K562 (cell line): ENCODE results near the gene FEN1. TPM values are rescaled to one million over a fixed set of nuclear protein-coding genes. Genes with fewer than 3 reads are reported as not detected.

Source experiments
- ATAC-seq: fragments of 200-7000 bp; cut with Tn5 transposase; 3 replicates; pipeline ENCODE4 v1.9.1; 2020; ENCODE audit warnings: moderate library complexity
- BruUV-seq: library from RNA; stranded (reverse); fragments of 400-500 nt; replicated peaks from 2 replicates; lab custom pipeline; 2021; lab: Mats Ljungman, UMichigan
- CTCF ChIA-PET: fragments of 300-600 bp; formaldehyde crosslinking; extraction: SDS; loops from one replicate; lab custom pipeline; 2021; ENCODE audit warnings: low intra/inter-chr PET ratio; lab: Yijun Ruan, JAX
- POLR2A ChIA-PET: fragments of 300-600, 350-650 bp; sonication (Branson Sonifier 250); formaldehyde crosslinking; extraction: SDS; loops from one replicate; lab custom pipeline; 2021; ENCODE audit warnings: antibody characterized with exemption, inconsistent platforms; lab: Yijun Ruan, JAX
- DNase-seq, 4 experiments: peaks; one replicate each; pipeline versions ENCODE4 v3.0.0 to v3.0.0-alpha.2; 2011 to 2018; ENCODE audit warnings: low spot score in 3 of 4, mixed read lengths in 3 of 4; ENCODE audit errors: extremely low read depth in 1 of 4
- FAIRE-seq: peaks from 2 replicates; lab custom pipeline; 2011; peaks lifted over from hg19 to GRCh38; lab: Jason Lieb, UNC
- H2AFZ ChIP-seq: 2 replicates; pipeline ENCODE4 v1.6.0; 2011; ENCODE audit warnings: low read depth, low read length, control low read depth, inconsistent platforms
- H3K27ac ChIP-seq: fragments of 200-600 bp; 3 replicates; pipeline ENCODE4 v1.8.0; 2011; ENCODE audit warnings: low read depth, mild to moderate bottlenecking, control low read depth, inconsistent platforms, low read length, moderate library complexity, mixed read lengths; ENCODE audit errors: extremely low read depth
- H3K27me3 ChIP-seq, 2 experiments: fragments of 300-600 bp in 1 of 2; 2 replicates in 1 of 2; 3 replicates in 1 of 2; pipeline versions ENCODE4 v1.6.0 to v1.8.0; 2011; ENCODE audit warnings: inconsistent platforms in 2 of 2, low read length in 2 of 2, mild to moderate bottlenecking in 1 of 2, mixed read lengths in 1 of 2, moderate library complexity in 1 of 2; ENCODE audit not compliant: control insufficient read depth in 2 of 2, insufficient read depth in 2 of 2
- H3K36me3 ChIP-seq: fragments of 300-600 bp; 3 replicates; pipeline ENCODE4 v1.8.0; 2011; ENCODE audit warnings: mild to moderate bottlenecking, low read length, inconsistent platforms; ENCODE audit not compliant: control insufficient read depth, insufficient read depth
- H3K4me1 ChIP-seq, 2 experiments: fragments of 200-600 bp in 1 of 2; replicated peaks in 1 of 2; 2 replicates in 1 of 2; 3 replicates in 1 of 2; pipeline versions ENCODE4 v1.5.1 to v1.8.0; 2011; ENCODE audit warnings: inconsistent platforms in 2 of 2, low read length in 2 of 2, mild to moderate bottlenecking in 1 of 2, mixed read lengths in 1 of 2, moderate library complexity in 1 of 2; ENCODE audit not compliant: control insufficient read depth in 2 of 2, insufficient read depth in 2 of 2
- H3K4me2 ChIP-seq: 2 replicates; pipeline ENCODE4 v1.6.1; 2011; ENCODE audit warnings: low read length, control low read depth, inconsistent platforms, mixed read lengths; ENCODE audit not compliant: insufficient read depth
- H3K4me3 ChIP-seq: fragments of 200-600 bp; sonication (generic), shearing (Covaris generic); 2 replicates; pipeline ENCODE4 v1.5.1; 2016; ENCODE audit warnings: control low read depth, inconsistent platforms
- H3K79me2 ChIP-seq: fragments of 200-600 bp; 3 replicates; pipeline ENCODE4 v1.8.0; 2011; ENCODE audit warnings: low read length, inconsistent platforms; ENCODE audit not compliant: control insufficient read depth, insufficient read depth
- H3K9ac ChIP-seq, 2 experiments: 2 replicates each; pipeline versions ENCODE4 v1.6.0 to v1.6.1; 2011; ENCODE audit warnings: low read depth in 2 of 2, low read length in 2 of 2, control low read depth in 1 of 2, inconsistent platforms in 1 of 2, mild to moderate bottlenecking in 1 of 2, mixed read lengths in 1 of 2; ENCODE audit not compliant: insufficient read depth in 1 of 2
- H3K9me1 ChIP-seq: one replicate; pipeline ENCODE4 v1.6.0; 2011; ENCODE audit warnings: inconsistent platforms, mild to moderate bottlenecking, low read length, moderate library complexity; ENCODE audit not compliant: control insufficient read depth, insufficient read depth
- H3K9me3 ChIP-seq: replicated peaks from 2 replicates; pipeline ENCODE4 v1.5.1; 2011; ENCODE audit warnings: low read depth, low read length, inconsistent platforms; ENCODE audit not compliant: control insufficient read depth, insufficient read depth
- H4K20me1 ChIP-seq: replicated peaks from 2 replicates; pipeline ENCODE4 v1.6.1; 2011; ENCODE audit warnings: low read length, inconsistent platforms, mixed read lengths; ENCODE audit not compliant: control insufficient read depth, insufficient read depth
- ATF7 ChIP-seq: fragments of 450-650 bp; IDR thresholded peaks from 2 replicates; pipeline ENCODE4 v1.7.1; 2014; ENCODE audit warnings: mild to moderate bottlenecking, moderate library complexity
- ERF ChIP-seq: fragments of 450-650 bp; formaldehyde crosslinking; IDR thresholded peaks from 2 replicates; pipeline ENCODE4 v1.4.0; 2020; ENCODE audit warnings: mild to moderate bottlenecking, mixed read lengths
- FUS ChIP-seq: fragments of 200-400 bp; formaldehyde crosslinking; optimal IDR thresholded peaks from 2 replicates; pipeline ENCODE3; 2017; ENCODE audit warnings: low read depth, low read length
- HNRNPUL1 ChIP-seq: fragments of 200-400 bp; formaldehyde crosslinking; IDR thresholded peaks from 2 replicates; pipeline ENCODE4 v1.6.1; 2017; ENCODE audit warnings: low read length
- PURB ChIP-seq: sonication (generic); formaldehyde crosslinking; IDR thresholded peaks from 2 replicates; pipeline ENCODE4 v1.9.0; 2021; ENCODE audit warnings: low read depth, mild to moderate bottlenecking, missing genetic modification reagents
- SAFB ChIP-seq: fragments of 200-400 bp; formaldehyde crosslinking; IDR thresholded peaks from 2 replicates; pipeline ENCODE4 v1.6.1; 2017; ENCODE audit warnings: low read depth, low read length, borderline replicate concordance
- TGIF2 ChIP-seq: sonication (generic); formaldehyde crosslinking; IDR thresholded peaks from 2 replicates; pipeline ENCODE4 v1.8.1; 2022; ENCODE audit warnings: mild to moderate bottlenecking, missing genetic modification reagents, moderate library complexity
- ZBED1 ChIP-seq: IDR thresholded peaks from 2 replicates; pipeline ENCODE4 v1.6.1; 2014
- ZKSCAN3 ChIP-seq: fragments of 250-450 bp; sonication (Bioruptor Pico); IDR thresholded peaks from 2 replicates; pipeline ENCODE4 v1.4.0; 2020
- WGBS: fragments of 100-300 bp; shearing (Covaris generic); methylation state at CpG from one replicate; pipeline ENCODE4 v1.1.6; 2016; ENCODE audit warnings: low coverage, mixed read lengths; ENCODE audit not compliant: insufficient coverage; ENCODE audit errors: missing lambda C conversion rate; 5-methylcytosine and 5-hydroxymethylcytosine counted together
- in situ Hi-C: fragments of 300-500 bp; cut with MboI; formaldehyde crosslinking; loops from 4 replicates; pipeline ENCODE4 v1.15.0; 2018; ENCODE audit warnings: inconsistent platforms, mixed read lengths
- intact Hi-C: fragments of 100-400 bp; cut with micrococcal nuclease; formaldehyde crosslinking; loops from 2 replicates; pipeline ENCODE4 v1.14.2; 2022
- polyA plus RNA-seq, 8 experiments: library from polyadenylated mRNA; depleted of rRNA in 4 of 8; stranded (reverse) in 5 of 8; unstranded in 3 of 8; fragments of >200 nt; fragmentation: Nextera tagmentation in 2 of 8; fragmentation: Illumina TruSeq in 1 of 8; extraction: Ambion mirVana in 2 of 8; extraction: Trizol in 1 of 8; gene quantifications; 2 replicates each; pipeline versions ENCODE4 v1.2.1 to v1.2.3, GENCODE V29; 2011 to 2014; ENCODE audit warnings: inconsistent platforms in 1 of 8, missing spikeins in 1 of 8
- total RNA-seq, 7 experiments: library from RNA; depleted of rRNA in 6 of 7; stranded (reverse); fragments of >200 nt in 6 of 7; fragmentation: Illumina TruSeq in 2 of 7; extraction: Trizol in 2 of 7; gene quantifications; 2 replicates each; pipeline versions ENCODE4 v1.2.1 to v1.2.3, GENCODE V29; 2011 to 2021; ENCODE audit warnings: low replicate concordance in 1 of 7

Gene FEN1
- total and polyA plus RNA-seq, 9 of the 15 experiments (the other 6 are each of a cell fraction or from before 2014, with no cell fraction given): 58.1 to 156 (median 137) TPM

DNA sequence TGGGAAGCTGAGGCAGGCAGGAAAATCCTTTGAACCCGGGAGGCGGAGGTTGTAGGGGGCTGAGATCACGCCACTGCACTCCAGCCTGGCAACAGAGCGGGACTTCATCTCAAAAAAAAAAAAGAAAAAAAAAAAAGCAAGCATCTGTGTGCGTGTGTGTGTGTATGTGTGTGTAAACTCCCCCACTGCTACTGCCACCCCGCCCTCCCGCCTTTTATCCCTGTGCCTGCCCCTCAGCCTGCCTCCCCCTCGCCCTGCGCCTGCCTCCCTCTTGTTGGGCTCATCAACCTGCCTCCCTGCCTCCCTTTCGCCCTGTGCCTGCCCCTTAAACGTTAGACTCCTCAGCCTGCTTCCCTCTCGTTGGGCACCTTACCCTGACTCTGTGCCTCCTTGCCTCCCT lies 18.3 kb upstream of the FEN1 start:
- ChIA-PET CTCF (no interaction called here), POLR2A (interaction anchor here (1.0 to 1.5 kb wide), 2 partner anchors 13 to 28 kb away, joined by 3 to 4 read pairs; no protein-coding TSS in a partner anchor)
- H3K4me3 ChIP-seq: no peak overlapping the region
- H3K79me2 ChIP-seq: no peaks in the 10 kb centered on the region
- ATAC-seq (no peak), FAIRE-seq (no peak), DNase-seq (no peak)
- no peaks in the 10 kb centered on the region for H3K27me3 ChIP-seq
- intact Hi-C loops: no loop called here
- no peaks in the 10 kb centered on the region for H3K9me3 ChIP-seq
- no peak overlapping the region for H3K9ac ChIP-seq
- peaks cover 15% of the 10 kb centered on the region; the same call in 1 of the 3 replicates for H3K36me3 ChIP-seq
- no peak overlapping the region for H3K27ac ChIP-seq
- no TSS peak for BruUV-seq
- in situ Hi-C loops: no loop called here
- no peaks in the 10 kb centered on the region for H4K20me1 ChIP-seq
- H3K4me2 ChIP-seq: no peak overlapping the region
- H3K9me1 ChIP-seq: no peaks in the 10 kb centered on the region
- H2AFZ ChIP-seq: no peak overlapping the region
- peaks cover 0 to 70% of the 10 kb centered on the region in 2 experiments; a peak in 2 of 5 replicates for H3K4me1 ChIP-seq
- no peak for TF ChIP-seq HNRNPUL1
- TF ChIP-seq FUS: no peak
- TF ChIP-seq ZKSCAN3: no peak
- TF ChIP-seq PURB (CRISPR knock-in tag): no peak
- no peak for TF ChIP-seq SAFB
- no peak for TF ChIP-seq ERF (CRISPR knock-in tag)
- TF ChIP-seq TGIF2 (CRISPR knock-in tag): no peak
- TF ChIP-seq ZBED1: no peak
- TF ChIP-seq ATF7: no peak
- 58% methylated on average over 8 of the region's 12 CpGs for WGBS
